A673 (cell line): ENCODE data around the gene DEFB114. TPM values are rescaled to one million over a fixed set of nuclear protein-coding genes. Genes with fewer than 3 reads are reported as not detected.

Experiments
- BruUV-seq: library from RNA; stranded (reverse); fragments of 400-500 nt; replicated peaks from 2 replicates; lab custom pipeline; 2021; lab: Mats Ljungman, UMichigan
- CTCF ChIA-PET: fragments of 300-600 bp; sonication (Branson Sonifier 250); formaldehyde crosslinking; loops from one replicate; lab custom pipeline; 2022; ENCODE audit warnings: antibody characterized with exemption; lab: Charles Lee
- POLR2A ChIA-PET: fragments of 300-600 bp; sonication (Branson Sonifier 250); formaldehyde crosslinking; loops from one replicate; lab custom pipeline; 2022; ENCODE audit warnings: antibody characterized with exemption; ENCODE audit not compliant: low non-redundant PET; lab: Charles Lee
- DNase-seq: peaks from one replicate; pipeline ENCODE4 v3.0.0-alpha.2; 2015; ENCODE audit warnings: low spot score
- H3K27ac ChIP-seq: fragments of 200-600 bp; sonication (generic); 2 replicates; pipeline ENCODE4 v1.5.1; 2016; ENCODE audit warnings: mixed run types, low read depth, mild to moderate bottlenecking, mixed read lengths, antibody characterized with exemption, low read length; ENCODE audit not compliant: poor library complexity, severe bottlenecking
- H3K27me3 ChIP-seq: fragments of 200-600 bp; sonication (generic); replicated peaks from 2 replicates; pipeline ENCODE4 v1.6.1; 2017; ENCODE audit warnings: mixed run types, low read depth, mild to moderate bottlenecking, mixed read lengths, antibody characterized with exemption, low read length; ENCODE audit not compliant: insufficient read depth, poor library complexity
- H3K36me3 ChIP-seq: fragments of 200-600 bp; sonication (generic); 2 replicates; pipeline ENCODE4 v1.6.1; 2016; ENCODE audit warnings: mixed run types, mild to moderate bottlenecking, mixed read lengths, antibody characterized with exemption, low read length; ENCODE audit not compliant: insufficient read depth, poor library complexity, severe bottlenecking
- H3K4me1 ChIP-seq: fragments of 200-600 bp; sonication (generic); 2 replicates; pipeline ENCODE4 v1.6.1; 2017; ENCODE audit warnings: mixed run types, mild to moderate bottlenecking, mixed read lengths, antibody characterized with exemption, low read length; ENCODE audit not compliant: insufficient read depth, poor library complexity, severe bottlenecking
- H3K4me3 ChIP-seq: fragments of 200-600 bp; sonication (generic); 2 replicates; pipeline ENCODE4 v1.5.1; 2016; ENCODE audit warnings: low read depth, mixed run types, mild to moderate bottlenecking, mixed read lengths, low read length; ENCODE audit not compliant: poor library complexity, severe bottlenecking
- H3K9me3 ChIP-seq: fragments of 200-600 bp; sonication (generic); 2 replicates; pipeline ENCODE4 v1.6.1; 2016; ENCODE audit warnings: mixed run types, low read depth, mild to moderate bottlenecking, mixed read lengths, antibody characterized with exemption, low read length; ENCODE audit not compliant: poor library complexity, severe bottlenecking
- CTCF ChIP-seq: fragments of 300-800, 200-600 bp; sonication (generic); conservative IDR thresholded peaks from 2 replicates; pipeline ENCODE4 v1.5.1; 2017; ENCODE audit warnings: low read depth, mild to moderate bottlenecking, antibody characterized with exemption, low read length, moderate library complexity, mixed read lengths
- EZH2 ChIP-seq: fragments of 200-600 bp; sonication (generic); IDR thresholded peaks from 2 replicates; pipeline ENCODE4 v1.6.1; 2017; ENCODE audit warnings: borderline replicate concordance, low read depth, mild to moderate bottlenecking, mixed read lengths, antibody characterized with exemption, low read length; ENCODE audit not compliant: poor library complexity, severe bottlenecking
- intact Hi-C: fragments of 100-400 bp; cut with micrococcal nuclease; formaldehyde crosslinking; loops from one replicate; pipeline ENCODE4 v1.10.0; 2022; ENCODE audit not compliant: unreplicated experiment
- total RNA-seq: library from RNA; stranded (reverse); gene quantifications from 2 replicates; pipeline ENCODE4 v1.2.3, GENCODE V29; 2021

DEFB114 gene
- total RNA-seq, 1 experiment from 2014 or later = not detected

- ChIA-PET CTCF (no interaction called here), POLR2A (no interaction called here)
- intact Hi-C loops = no loop called here
- Histone ChIP-seq H3K9me3 (no peaks in the 10 kb centered on the region), H3K4me3 (no peak overlapping the region), H3K4me1 (no peaks in the 10 kb centered on the region), H3K27ac (no peak overlapping the region), H3K27me3 (no peaks in the 10 kb centered on the region), H3K36me3 (no peaks in the 10 kb centered on the region)
- BruUV-seq = no TSS peak
- DNase-seq = no peak
- TF ChIP-seq CTCF (no peak), EZH2 (no peak)
Measured at GRCh38 chr6:49912196-49912595, 51.8 kb downstream of the DEFB114 start.

GRCh38 chr6:49911252-49911651 is 52.7 kb downstream of the DEFB114 start:
- Histone ChIP-seq H3K9me3 (no peaks in the 10 kb centered on the region), H3K36me3 (no peaks in the 10 kb centered on the region), H3K4me3 (no peak overlapping the region), H3K27ac (no peak overlapping the region), H3K4me1 (no peaks in the 10 kb centered on the region), H3K27me3 (no peaks in the 10 kb centered on the region)
- ChIA-PET POLR2A (no interaction called here), CTCF (no interaction called here)
- intact Hi-C loops = no loop called here
- DNase-seq = no peak
- TF ChIP-seq EZH2 = no peak
- no peak for TF ChIP-seq CTCF
- BruUV-seq = no TSS peak

Other genes with a start within 250 kb of the DEFB114 start
- gene CRISP3, start 219.8 kb downstream of the DEFB114 start, total RNA-seq = not detected in 2 replicates
- gene PGK2, start 176.9 kb downstream of the DEFB114 start, total RNA-seq = not detected in 2 replicates
- not detected in 2 replicates for gene CRISP1, start 97.6 kb downstream of the DEFB114 start, total RNA-seq
- gene DEFB113, start 5.5 kb upstream of the DEFB114 start, total RNA-seq = not detected in 2 replicates
- gene DEFB110, start 57.8 kb upstream of the DEFB114 start, total RNA-seq = not detected in 2 replicates
- gene DEFB112, start 85.8 kb upstream of the DEFB114 start, total RNA-seq = not detected in 2 replicates